AG04449 (cell line): ENCODE measurements around the gene NF2.
"Not testable (repeated sequence)": the region's sequence is repeated elsewhere in the genome, so short reads cannot be mapped to it uniquely, and the experiment has no call there.

ENCODE experiments used
- CTCF ChIA-PET: fragments of 350-600 bp; formaldehyde crosslinking; extraction: SDS; loops from one replicate; lab custom pipeline; 2021; ENCODE audit warnings: antibody characterized with exemption; lab: Yijun Ruan, JAX
- POLR2A ChIA-PET: fragments of 400-600, 350-600 bp; formaldehyde crosslinking; extraction: SDS; loops from one replicate; lab custom pipeline; 2020; ENCODE audit warnings: antibody characterized with exemption, inconsistent platforms; lab: Yijun Ruan, JAX
- DNase-seq: peaks from one replicate; pipeline ENCODE4 v3.0.0-alpha.2; 2010; ENCODE audit warnings: low read depth, low spot score
- H3K4me3 ChIP-seq: 2 replicates; pipeline ENCODE4 v1.5.1; 2011; ENCODE audit warnings: low read depth, mild to moderate bottlenecking, control low read depth, low read length
- CTCF ChIP-seq: IDR thresholded peaks from one replicate; pipeline ENCODE4 v1.5.1; 2011; ENCODE audit warnings: mild to moderate bottlenecking, moderate library complexity, low read length, control low read depth, inconsistent platforms; ENCODE audit not compliant: insufficient read depth; ENCODE audit errors: missing control alignments

NF2 gene

GRCh38 chr22:29578462-29579200 lies 24.8 kb upstream of the NF2 start:
- POLR2A ChIA-PET, result no interaction called here
- no peak for TF ChIP-seq CTCF
- no peak overlapping the region for H3K4me3 ChIP-seq
- CTCF ChIA-PET, result interaction anchor here (1.1 to 1.3 kb wide), 2 partner anchors 10 to 12 kb away, joined by 3 to 5 read pairs; no protein-coding TSS in a partner anchor
- no peak for DNase-seq

GRCh38 chr22:29580200-29580810 lies 23.1 kb upstream of the NF2 start:
- ChIA-PET POLR2A (no interaction called here), CTCF (interaction anchor here (0.9 to 1.6 kb wide), 5 partner anchors 11 to 46 kb away, joined by 3 to 7 read pairs (median 3); partner anchors contain the start of gene THOC5)
- peak overlapping the region; percentile 76 for H3K4me3 ChIP-seq
- no peak for DNase-seq
- no peak for TF ChIP-seq CTCF

GRCh38 chr22:29581799-29582198 lies 21.6 kb upstream of the NF2 start:
- POLR2A ChIA-PET, result no interaction called here
- TF ChIP-seq CTCF, result no peak
- DNase-seq, result no peak
- no peak overlapping the region; the same call in 1 of the 2 replicates for H3K4me3 ChIP-seq
- CTCF ChIA-PET, result no interaction called here

- H3K4me3 ChIP-seq, result no peak overlapping the region
- DNase-seq, result no peak
- POLR2A ChIA-PET, result no interaction called here
- TF ChIP-seq CTCF, result no peak
- CTCF ChIA-PET, result no interaction called here
These were observed 18.5 kb upstream of the NF2 start for GRCh38 chr22:29584975-29585374.

GRCh38 chr22:29586193-29586705 lies 17.2 kb upstream of the NF2 start:
- not testable (repeated sequence) for H3K4me3 ChIP-seq, DNase-seq
- ChIA-PET POLR2A (interaction anchor here (0.7 kb wide), 1 partner anchor 20 kb away, joined by 3 read pairs; no protein-coding TSS in a partner anchor), CTCF (interaction anchor here (5.3 kb wide), 1 partner anchor 502 kb away, joined by 25 read pairs; no protein-coding TSS in a partner anchor)

- DNase-seq, result peak; percentile 63
- ChIA-PET CTCF (interaction anchor here (1.0 to 5.7 kb wide), 10 partner anchors 8 to 500 kb away, joined by 3 to 50 read pairs (median 8); partner anchors contain the start of gene NF2), POLR2A (interaction anchor here (0.7 kb wide), 1 partner anchor 87 kb away, joined by 3 read pairs; no protein-coding TSS in a partner anchor)
- no peak for TF ChIP-seq CTCF
- H3K4me3 ChIP-seq, result no peak overlapping the region
These were observed 15.3 kb upstream of the NF2 start for GRCh38 chr22:29587938-29588699.
